ENCODE results near the gene SCART1.

The SCART1 gene

GRCh38 chr10:133420579-133420978 lies 33.2 kb upstream of the SCART1 start:
- TF ChIP-seq EZH2phosphoT487 (conservative IDR thresholded peaks at IDR 0.05; ENCODE audit: low read length): no peak
- no peak for TF ChIP-seq CTCF (IDR thresholded peaks at IDR 0.05; ENCODE audit: insufficient read depth, low read length, poor library complexity, severe bottlenecking)
- no peaks in the 10 kb centered on the region for H3K27me3 ChIP-seq (ENCODE audit: low read length)
- no peaks in the 10 kb centered on the region for H3K9me2 ChIP-seq (replicated peaks; ENCODE audit: insufficient read depth, low read length)
- no peak overlapping the region for H3K4me3 ChIP-seq (ENCODE audit: insufficient read depth, low read length, poor library complexity, severe bottlenecking)
- no peaks in the 10 kb centered on the region for H3K79me2 ChIP-seq (ENCODE audit: insufficient read depth, low read length)
- H3K27ac ChIP-seq (ENCODE audit: low read depth, low read length): no peak overlapping the region
- no peaks in the 10 kb centered on the region for H4K20me1 ChIP-seq (ENCODE audit: low read depth, low read length)
- H2AFZ ChIP-seq (ENCODE audit: low read depth, low read length, severe bottlenecking): no peak overlapping the region
- no peak overlapping the region for H3K9ac ChIP-seq (ENCODE audit: low read length)
- H3K4me2 ChIP-seq (ENCODE audit: low read depth, low read length, poor library complexity, severe bottlenecking): no peak overlapping the region
- H3K36me3 ChIP-seq (ENCODE audit: low read length): no peaks in the 10 kb centered on the region
- H3F3A ChIP-seq (ENCODE audit: insufficient read depth): no peaks in the 10 kb centered on the region
- H3K9me3 ChIP-seq (ENCODE audit: insufficient read depth, low read length): no peaks in the 10 kb centered on the region

GRCh38 chr10:133421336-133422222 lies 32.2 kb upstream of the SCART1 start:
- Histone ChIP-seq H3F3A (ENCODE audit: insufficient read depth) (no peaks in the 10 kb centered on the region), H3K4me3 (ENCODE audit: insufficient read depth, low read length, poor library complexity, severe bottlenecking) (no peak overlapping the region), H3K27ac (ENCODE audit: low read depth, low read length) (no peak overlapping the region), H4K20me1 (ENCODE audit: low read depth, low read length) (no peaks in the 10 kb centered on the region), H2AFZ (ENCODE audit: low read depth, low read length, severe bottlenecking) (no peak overlapping the region), H3K9me2 (replicated peaks; ENCODE audit: insufficient read depth, low read length) (no peaks in the 10 kb centered on the region), H3K9ac (ENCODE audit: low read length) (no peak overlapping the region), H3K9me3 (ENCODE audit: insufficient read depth, low read length) (no peaks in the 10 kb centered on the region), H3K79me2 (ENCODE audit: insufficient read depth, low read length) (no peaks in the 10 kb centered on the region), H3K27me3 (ENCODE audit: low read length) (no peaks in the 10 kb centered on the region), H3K4me2 (ENCODE audit: low read depth, low read length, poor library complexity, severe bottlenecking) (no peak overlapping the region), H3K36me3 (ENCODE audit: low read length) (no peaks in the 10 kb centered on the region)
- TF ChIP-seq EZH2phosphoT487 (conservative IDR thresholded peaks at IDR 0.05; ENCODE audit: low read length) (no peak), CTCF (IDR thresholded peaks at IDR 0.05; ENCODE audit: insufficient read depth, low read length, poor library complexity, severe bottlenecking) (no peak)

- no peaks in the 10 kb centered on the region for H3K36me3 ChIP-seq (ENCODE audit: low read length)
- no peak overlapping the region for H3K4me2 ChIP-seq (ENCODE audit: low read depth, low read length, poor library complexity, severe bottlenecking)
- H3K9me2 ChIP-seq (replicated peaks; ENCODE audit: insufficient read depth, low read length): no peaks in the 10 kb centered on the region
- H3K4me3 ChIP-seq (ENCODE audit: insufficient read depth, low read length, poor library complexity, severe bottlenecking): no peak overlapping the region
- H3K79me2 ChIP-seq (ENCODE audit: insufficient read depth, low read length): no peaks in the 10 kb centered on the region
- TF ChIP-seq EZH2phosphoT487 (conservative IDR thresholded peaks at IDR 0.05; ENCODE audit: low read length): no peak
- no peak overlapping the region for H3K9ac ChIP-seq (ENCODE audit: low read length)
- H4K20me1 ChIP-seq (ENCODE audit: low read depth, low read length): no peaks in the 10 kb centered on the region
- H2AFZ ChIP-seq (ENCODE audit: low read depth, low read length, severe bottlenecking): no peak overlapping the region
- no peaks in the 10 kb centered on the region for H3K9me3 ChIP-seq (ENCODE audit: insufficient read depth, low read length)
- no peak overlapping the region for H3K27ac ChIP-seq (ENCODE audit: low read depth, low read length)
- no peaks in the 10 kb centered on the region for H3K27me3 ChIP-seq (ENCODE audit: low read length)
- no peaks in the 10 kb centered on the region for H3F3A ChIP-seq (ENCODE audit: insufficient read depth)
Observed at GRCh38 chr10:133422223-133422806, 31.4 kb upstream of the SCART1 start.

Data from SU-DHL-6 (cell line).